HFFc6 (cell line): ENCODE measurements around the gene DCLK1. TPM values are rescaled to one million over a fixed set of nuclear protein-coding genes. Genes with fewer than 3 reads are reported as not detected.

Source experiments
- DNase-seq: peaks from one replicate; pipeline ENCODE4 v3.0.0-alpha.2; 2018
- H3K27ac Mint-ChIP-seq: 2 replicates; pipeline ENCODE4 v1.8.0; 2020; ENCODE audit warnings: mild to moderate bottlenecking, mixed read lengths
- H3K27me3 Mint-ChIP-seq: 2 replicates; pipeline ENCODE4 v1.8.0; 2021; ENCODE audit warnings: mild to moderate bottlenecking, moderate library complexity, mixed read lengths; ENCODE audit not compliant: insufficient read depth
- H3K36me3 Mint-ChIP-seq: 2 replicates; pipeline ENCODE4 v1.8.0; 2021; ENCODE audit warnings: low read depth, mixed read lengths
- H3K4me1 Mint-ChIP-seq: 2 replicates; pipeline ENCODE4 v1.8.0; 2020; ENCODE audit warnings: low read depth, mixed read lengths
- H3K4me3 Mint-ChIP-seq: 2 replicates; pipeline ENCODE4 v1.8.0; 2020; ENCODE audit warnings: mild to moderate bottlenecking, moderate library complexity, mixed read lengths
- H3K9me3 Mint-ChIP-seq: 2 replicates; pipeline ENCODE4 v1.8.0; 2020; ENCODE audit warnings: mild to moderate bottlenecking, mixed read lengths
- total RNA-seq, 6 experiments: library from RNA; stranded (reverse); fragmentation: NEBNext Ultra II Directional; extraction: Animal tissue kit (Norgen Biotek cat#: 25700); gene quantifications; 2 replicates in 1 of 6; 3 replicates in 5 of 6; pipeline ENCODE4 v1.2.3, GENCODE V29; 2021
- TF ChIP-seq, protein P1 (sequence below): fragments of 200-600 bp; sonication (generic); IDR thresholded peaks from 2 replicates; pipeline ENCODE4 v1.5.0; 2021; ENCODE audit warnings: antibody characterized with exemption, mild to moderate bottlenecking

The DCLK1 gene
- total RNA-seq, 6 experiments from 2014 or later, result not detected

DNA sequence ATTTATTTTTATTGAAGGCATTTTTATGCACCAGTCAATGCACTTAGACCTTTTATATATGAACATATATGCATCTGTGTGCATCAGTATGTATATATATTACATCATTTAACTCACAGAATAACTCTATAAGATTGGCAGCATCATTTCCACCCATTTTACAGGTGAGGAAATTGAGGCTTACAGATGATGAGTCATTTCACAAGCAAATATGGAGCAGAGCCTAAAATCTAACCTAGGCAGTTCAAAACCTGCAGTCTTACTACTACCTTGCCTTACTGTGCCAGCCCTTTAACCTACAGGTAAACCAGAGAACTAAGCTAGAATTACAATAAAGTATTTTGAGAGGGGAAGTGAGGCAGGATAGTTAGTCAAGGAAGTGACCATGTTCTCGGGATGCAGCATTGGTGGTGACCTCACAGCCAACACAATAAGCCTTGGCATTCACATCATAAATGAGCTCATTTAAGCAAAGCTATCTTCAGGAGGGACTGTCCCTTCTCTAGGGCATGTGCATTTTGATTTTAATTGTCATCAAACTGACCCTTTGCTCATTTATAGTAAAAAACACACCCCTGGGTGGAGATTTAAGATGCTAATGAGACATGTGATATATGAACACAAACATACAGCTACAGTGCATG, 274.3 kb downstream of the DCLK1 start:
- no peaks in the 10 kb centered on the region for H3K36me3 Mint-ChIP-seq
- DNase-seq, result no peak
- H3K27me3 Mint-ChIP-seq, result peaks cover 17% of the 10 kb centered on the region
- no peaks in the 10 kb centered on the region for H3K9me3 Mint-ChIP-seq
- no peak overlapping the region for H3K4me3 Mint-ChIP-seq
- TF ChIP-seq, protein P1, sequence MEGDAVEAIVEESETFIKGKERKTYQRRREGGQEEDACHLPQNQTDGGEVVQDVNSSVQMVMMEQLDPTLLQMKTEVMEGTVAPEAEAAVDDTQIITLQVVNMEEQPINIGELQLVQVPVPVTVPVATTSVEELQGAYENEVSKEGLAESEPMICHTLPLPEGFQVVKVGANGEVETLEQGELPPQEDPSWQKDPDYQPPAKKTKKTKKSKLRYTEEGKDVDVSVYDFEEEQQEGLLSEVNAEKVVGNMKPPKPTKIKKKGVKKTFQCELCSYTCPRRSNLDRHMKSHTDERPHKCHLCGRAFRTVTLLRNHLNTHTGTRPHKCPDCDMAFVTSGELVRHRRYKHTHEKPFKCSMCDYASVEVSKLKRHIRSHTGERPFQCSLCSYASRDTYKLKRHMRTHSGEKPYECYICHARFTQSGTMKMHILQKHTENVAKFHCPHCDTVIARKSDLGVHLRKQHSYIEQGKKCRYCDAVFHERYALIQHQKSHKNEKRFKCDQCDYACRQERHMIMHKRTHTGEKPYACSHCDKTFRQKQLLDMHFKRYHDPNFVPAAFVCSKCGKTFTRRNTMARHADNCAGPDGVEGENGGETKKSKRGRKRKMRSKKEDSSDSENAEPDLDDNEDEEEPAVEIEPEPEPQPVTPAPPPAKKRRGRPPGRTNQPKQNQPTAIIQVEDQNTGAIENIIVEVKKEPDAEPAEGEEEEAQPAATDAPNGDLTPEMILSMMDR, result no peak
- peaks cover 27% of the 10 kb centered on the region for H3K4me1 Mint-ChIP-seq
- H3K27ac Mint-ChIP-seq, result no peak overlapping the region

DNA sequence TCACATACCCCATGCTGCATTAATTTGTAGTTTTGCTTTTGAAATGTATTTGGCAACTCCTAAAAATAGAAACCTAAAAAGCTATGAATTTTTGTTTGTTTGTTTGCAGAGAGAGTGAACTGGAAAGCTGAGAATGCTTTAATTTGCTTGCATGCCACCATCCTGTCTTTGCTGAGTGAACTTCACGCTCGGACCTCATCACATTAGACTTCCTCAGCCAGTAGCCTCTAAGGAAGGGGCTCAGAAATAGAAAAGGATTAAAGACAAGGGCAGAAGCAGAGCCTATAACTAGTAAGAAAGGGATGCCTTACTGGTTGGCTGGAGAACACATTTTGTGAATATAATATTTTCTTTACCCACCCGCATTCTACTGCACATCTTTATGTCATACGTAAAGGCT, 275.1 kb downstream of the DCLK1 start:
- Mint-ChIP-seq H3K4me1 (peaks cover 27% of the 10 kb centered on the region), H3K27ac (no peak overlapping the region), H3K27me3 (peaks cover 18% of the 10 kb centered on the region), H3K4me3 (no peak overlapping the region), H3K9me3 (no peaks in the 10 kb centered on the region), H3K36me3 (no peaks in the 10 kb centered on the region)
- TF ChIP-seq, protein P1, result no peak
- no peak for DNase-seq

DNA sequence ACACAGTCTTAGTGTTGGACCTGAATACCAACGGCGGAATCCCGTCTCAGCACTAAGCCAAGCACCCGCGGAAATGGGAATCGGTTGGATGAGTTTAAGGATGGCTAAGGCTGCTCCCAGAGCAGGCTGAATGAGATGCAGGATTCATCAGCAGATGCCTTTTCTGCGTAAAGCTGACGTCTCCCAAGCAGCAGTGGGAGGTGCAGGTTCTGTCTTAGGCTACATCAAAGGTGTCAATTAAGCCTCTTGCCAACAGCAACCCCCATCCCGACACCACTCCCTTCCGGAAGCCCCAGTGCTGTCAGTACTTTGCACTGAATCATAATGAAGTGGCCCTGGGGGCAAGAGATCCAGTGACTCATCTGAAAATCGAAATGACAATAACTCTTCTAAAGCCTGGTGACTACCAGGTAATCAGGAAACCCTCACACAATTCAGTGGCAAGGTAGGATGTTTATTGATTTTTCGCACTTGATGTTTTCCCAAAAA, 275.6 kb downstream of the DCLK1 start:
- Mint-ChIP-seq H3K27me3 (peaks cover 14% of the 10 kb centered on the region), H3K36me3 (no peaks in the 10 kb centered on the region), H3K4me3 (no peak overlapping the region), H3K9me3 (no peaks in the 10 kb centered on the region), H3K4me1 (peaks cover 27% of the 10 kb centered on the region), H3K27ac (no peak overlapping the region)
- TF ChIP-seq, protein P1, result no peak
- DNase-seq, result no peak

DNA sequence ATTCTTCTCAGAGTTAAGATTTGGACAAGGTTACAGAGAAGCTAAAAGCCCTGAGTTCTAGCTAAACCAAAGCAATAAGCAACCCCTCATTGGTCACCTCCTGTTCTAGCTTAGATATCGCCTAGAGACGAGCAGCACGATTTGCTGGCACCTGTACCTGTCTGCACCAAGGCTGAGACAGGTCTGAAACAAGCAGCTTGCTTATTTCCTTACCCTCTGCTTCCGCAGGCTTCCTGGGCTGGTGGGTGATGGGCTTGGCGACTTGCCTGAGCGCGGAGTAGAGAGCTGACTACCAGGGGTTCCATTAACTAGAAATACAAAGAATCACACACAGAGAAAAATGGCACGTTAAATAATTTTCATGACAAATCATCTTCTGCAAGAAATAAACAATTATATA, 276.9 kb downstream of the DCLK1 start:
- TF ChIP-seq, protein P1, result no peak
- Mint-ChIP-seq H3K9me3 (no peaks in the 10 kb centered on the region), H3K27ac (no peak overlapping the region), H3K27me3 (peaks cover 8% of the 10 kb centered on the region), H3K4me1 (peaks cover 27% of the 10 kb centered on the region), H3K4me3 (no peak overlapping the region), H3K36me3 (no peaks in the 10 kb centered on the region)
- DNase-seq, result no peak

DNA sequence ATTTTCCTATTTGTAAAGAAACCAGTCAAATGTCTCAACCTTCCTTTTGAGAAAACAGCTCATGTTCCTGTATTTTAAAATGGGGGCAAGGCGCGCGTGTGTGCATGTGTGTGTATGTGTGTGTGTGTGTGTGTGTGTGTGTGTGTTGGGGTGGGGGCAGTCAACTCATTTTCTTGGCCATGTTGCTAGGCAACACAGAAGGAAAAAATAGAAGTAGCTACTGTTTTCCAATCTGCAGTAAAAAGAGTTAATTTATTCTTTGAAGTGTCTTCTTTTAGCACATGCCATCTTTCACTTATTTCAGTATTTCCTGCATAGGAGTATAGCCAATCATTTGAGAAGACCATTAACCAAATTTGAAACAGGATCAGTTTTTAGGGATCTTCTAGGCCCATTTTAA, 279.3 kb downstream of the DCLK1 start:
- TF ChIP-seq, protein P1, result no peak
- DNase-seq, result no peak
- Mint-ChIP-seq H3K4me3 (no peak overlapping the region), H3K27ac (no peak overlapping the region), H3K27me3 (peaks cover 2% of the 10 kb centered on the region), H3K4me1 (peaks cover 13% of the 10 kb centered on the region), H3K9me3 (no peaks in the 10 kb centered on the region), H3K36me3 (no peaks in the 10 kb centered on the region)
